Colonic mucosa (tissue), 4 donors: ENCODE results near the gene PPM1D. TPM values are rescaled to one million over a fixed set of nuclear protein-coding genes. Genes with fewer than 3 reads are reported as not detected.
A peak's percentile ranks its signal among the peaks of the same experiment; 100 is the strongest.

Source experiments
- DNase-seq: peaks from one replicate; pipeline ENCODE4 v3.0.0-alpha.2; 2020
- H3K27ac ChIP-seq: fragments of 200-600 bp; one replicate; pipeline ENCODE4 v1.8.0; 2021
- H3K27me3 ChIP-seq: fragments of 200-600 bp; one replicate; pipeline ENCODE4 v1.8.0; 2021
- H3K36me3 ChIP-seq: fragments of 200-600 bp; one replicate; pipeline ENCODE4 v1.8.0; 2021
- H3K4me1 ChIP-seq: fragments of 200-600 bp; one replicate; pipeline ENCODE4 v1.8.0; 2021; ENCODE audit warnings: mild to moderate bottlenecking
- H3K4me3 ChIP-seq: fragments of 200-600 bp; one replicate; pipeline ENCODE4 v1.8.0; 2021
- H3K9ac ChIP-seq, 2 donors: one replicate each; pipeline ENCODE4 v1.7.0; 2013; ENCODE audit warnings: control low read depth in 2 of 2, low read depth in 2 of 2, low read length in 2 of 2
- H3K9me3 ChIP-seq: fragments of 200-600 bp; one replicate; pipeline ENCODE4 v1.8.0; 2021
- intact Hi-C: fragments of 100-400 bp; cut with DNase I; formaldehyde crosslinking; loops from one replicate; pipeline ENCODE4 v1.14.1; 2022
- total RNA-seq, 2 donors: library from RNA; stranded (reverse); fragmentation: NEBNext Ultra II Directional in 1 of 2; extraction: Animal tissue kit (Norgen Biotek cat#: 25700) in 1 of 2; gene quantifications; one replicate each; pipeline ENCODE4 v1.2.1, GENCODE V29; 2021
- TF ChIP-seq, protein P1 (sequence below): fragments of 200-600 bp; IDR thresholded peaks from one replicate; pipeline ENCODE4 v1.8.0; 2022; ENCODE audit warnings: antibody characterized with exemption, mild to moderate bottlenecking
- donor health status: healthy.
- donor health status: DM: no; HTN: no; CAD: no.
- donor health status: DM: no; HTN: no; CAD: no.

The PPM1D gene
- total RNA-seq, 2 donors from 2014 or later = 21.2 to 22.8 TPM

DNA sequence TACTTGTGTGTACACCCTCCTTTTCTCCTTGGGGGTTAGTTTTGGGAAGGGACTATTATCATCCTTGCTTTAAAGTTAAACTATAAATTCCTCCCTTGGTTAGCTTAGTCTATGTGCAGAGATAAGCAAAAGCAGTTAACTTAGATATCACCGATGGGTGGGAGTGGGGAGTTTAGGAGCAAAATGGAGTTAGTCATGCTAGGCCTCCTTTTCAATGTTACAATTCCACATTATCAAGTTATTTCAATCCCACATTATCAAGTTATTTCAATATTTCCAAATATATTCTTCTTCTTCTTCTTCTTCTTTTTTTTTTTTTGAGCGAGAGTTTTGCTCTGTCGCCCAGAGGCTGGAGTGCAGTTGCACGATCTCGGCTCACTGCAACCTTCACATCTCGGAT lies 76.0 kb downstream of the PPM1D start:
- DNase-seq = no peak
- no peaks in the 10 kb centered on the region for H3K9me3 ChIP-seq
- no peaks in the 10 kb centered on the region for H3K36me3 ChIP-seq
- no peaks in the 10 kb centered on the region for H3K27me3 ChIP-seq
- TF ChIP-seq, protein P1, sequence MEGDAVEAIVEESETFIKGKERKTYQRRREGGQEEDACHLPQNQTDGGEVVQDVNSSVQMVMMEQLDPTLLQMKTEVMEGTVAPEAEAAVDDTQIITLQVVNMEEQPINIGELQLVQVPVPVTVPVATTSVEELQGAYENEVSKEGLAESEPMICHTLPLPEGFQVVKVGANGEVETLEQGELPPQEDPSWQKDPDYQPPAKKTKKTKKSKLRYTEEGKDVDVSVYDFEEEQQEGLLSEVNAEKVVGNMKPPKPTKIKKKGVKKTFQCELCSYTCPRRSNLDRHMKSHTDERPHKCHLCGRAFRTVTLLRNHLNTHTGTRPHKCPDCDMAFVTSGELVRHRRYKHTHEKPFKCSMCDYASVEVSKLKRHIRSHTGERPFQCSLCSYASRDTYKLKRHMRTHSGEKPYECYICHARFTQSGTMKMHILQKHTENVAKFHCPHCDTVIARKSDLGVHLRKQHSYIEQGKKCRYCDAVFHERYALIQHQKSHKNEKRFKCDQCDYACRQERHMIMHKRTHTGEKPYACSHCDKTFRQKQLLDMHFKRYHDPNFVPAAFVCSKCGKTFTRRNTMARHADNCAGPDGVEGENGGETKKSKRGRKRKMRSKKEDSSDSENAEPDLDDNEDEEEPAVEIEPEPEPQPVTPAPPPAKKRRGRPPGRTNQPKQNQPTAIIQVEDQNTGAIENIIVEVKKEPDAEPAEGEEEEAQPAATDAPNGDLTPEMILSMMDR = no peak
- H3K9ac ChIP-seq = no peak overlapping the region
- no peak overlapping the region for H3K4me3 ChIP-seq
- H3K4me1 ChIP-seq = peaks cover 3% of the 10 kb centered on the region
- intact Hi-C loops = no loop called here
- H3K27ac ChIP-seq = no peak overlapping the region

- intact Hi-C loops = no loop called here
- TF ChIP-seq, protein P1 = no peak
- H3K4me3 ChIP-seq = peak overlapping the region; percentile 73
- no peaks in the 10 kb centered on the region for H3K27me3 ChIP-seq
- H3K9ac ChIP-seq = peak overlapping the region in 1 of 2 donors; percentile 81
- H3K9me3 ChIP-seq = no peaks in the 10 kb centered on the region
- peaks cover 3% of the 10 kb centered on the region for H3K4me1 ChIP-seq
- peak overlapping the region; percentile 73 for H3K27ac ChIP-seq
- no peak for DNase-seq
- H3K36me3 ChIP-seq = no peaks in the 10 kb centered on the region
These were observed 76.8 kb downstream of the PPM1D start for GRCh38 chr17:60676758-60677307.

GRCh38 chr17:60677308-60678117 lies 77.5 kb downstream of the PPM1D start, which contains the start of gene BCAS3:
Gene BCAS3, plus strand, starts transcription at chr17:60677851.
- Histone ChIP-seq H3K27ac (peak within 1 kb of the TSS; percentile 73), H3K27me3 (no peaks in the 10 kb centered on the region), H3K9me3 (no peaks in the 10 kb centered on the region), H3K4me1 (peaks cover 3% of the 10 kb centered on the region), H3K4me3 (peak within 1 kb of the TSS; percentile 73), H3K9ac (peak within 1 kb of the TSS; percentile 81 to 83), H3K36me3 (no peaks in the 10 kb centered on the region)
- DNase-seq = peak; percentile 98
- TF ChIP-seq, protein P1 = no peak
- intact Hi-C loops = no loop called here

GRCh38 chr17:60678118-60678444 lies 78.1 kb downstream of the PPM1D start:
- intact Hi-C loops = no loop called here
- TF ChIP-seq, protein P1 = no peak

DNA sequence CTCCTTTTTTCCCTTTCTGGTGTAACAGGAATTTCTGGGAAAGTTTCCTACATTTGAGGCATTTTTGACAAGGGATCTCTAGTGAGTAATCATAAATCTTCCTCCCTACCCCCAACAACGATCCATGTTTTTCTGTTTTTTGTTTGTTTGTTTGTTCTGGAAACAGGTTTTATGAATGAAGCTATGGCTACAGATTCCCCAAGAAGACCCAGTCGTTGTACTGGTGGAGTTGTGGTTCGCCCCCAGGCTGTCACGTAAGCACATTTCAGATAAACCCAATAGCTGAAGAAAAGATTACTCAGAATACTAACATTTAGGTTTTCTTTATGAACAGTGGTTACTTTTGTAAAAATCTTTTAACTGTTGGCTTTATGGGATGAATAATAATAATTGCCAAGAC lies 79.3 kb downstream of the PPM1D start:
- Histone ChIP-seq H3K4me1 (peaks cover 3% of the 10 kb centered on the region), H3K27me3 (no peaks in the 10 kb centered on the region), H3K9ac (no peak overlapping the region), H3K4me3 (no peak overlapping the region), H3K27ac (no peak overlapping the region), H3K9me3 (no peaks in the 10 kb centered on the region), H3K36me3 (no peaks in the 10 kb centered on the region)
- TF ChIP-seq, protein P1 = no peak
- DNase-seq = no peak
- intact Hi-C loops = no loop called here

More at GRCh38 chr17:60678118-60678444, 78.1 kb downstream of the PPM1D start:
- Histone ChIP-seq H3K27me3 (no peaks in the 10 kb centered on the region), H3K4me1 (peaks cover 3% of the 10 kb centered on the region), H3K9ac (peak overlapping the region; percentile 81 to 83), H3K27ac (peak overlapping the region; percentile 73), H3K4me3 (peak overlapping the region; percentile 73), H3K9me3 (no peaks in the 10 kb centered on the region), H3K36me3 (no peaks in the 10 kb centered on the region)
- DNase-seq = no peak
